Measurements from ENCODE around the gene RNF13. TPM values are rescaled to one million over a fixed set of nuclear protein-coding genes. Genes with fewer than 3 reads are reported as not detected.

RNF13 gene
- polyA plus RNA-seq, result 10 to 100 TPM; 23.7 to 31.3 TPM

- Histone ChIP-seq H3K27me3 (ENCODE audit: control insufficient read depth in 1 of 2, insufficient read depth in 2 of 2, low read length in 2 of 2) (no peaks in the 10 kb centered on the region), H3K36me3 (ENCODE audit: control insufficient read depth in 2 of 2, insufficient read depth in 2 of 2, low read length in 1 of 2) (no peaks in the 10 kb centered on the region), H3K4me3 (ENCODE audit: low read depth in 1 of 2, low read length in 2 of 2) (peak within 1 kb of the TSS; percentile 83 to 87), H3K9me3 (ENCODE audit: control insufficient read depth in 2 of 2, insufficient read depth in 1 of 2, low read depth in 1 of 2, low read length in 1 of 2) (no peaks in the 10 kb centered on the region), H3K27ac (ENCODE audit: low read depth in 2 of 2, low read length in 1 of 2) (peak within 1 kb of the TSS; percentile 99 to 100), H3K4me1 (ENCODE audit: control insufficient read depth in 2 of 2, insufficient read depth in 2 of 2, low read length in 1 of 2) (no peaks in the 10 kb centered on the region)
- WGBS, 2 donors, result 0% methylated on average over 56 of the region's 56 CpGs
Observed at GRCh38 chr3:149812606-149813366, at the start of gene RNF13. RNF13 (plus strand) TSS chr3:149813215; CDS start chr3:149846027, 32,812 bp downstream.

GRCh38 chr3:149763565-149764195 lies 49.3 kb upstream of the RNF13 start:
- no peaks in the 10 kb centered on the region for H3K27me3 ChIP-seq (ENCODE audit: control insufficient read depth in 1 of 2, insufficient read depth in 2 of 2, low read length in 2 of 2)
- H3K4me1 ChIP-seq (ENCODE audit: control insufficient read depth in 2 of 2, insufficient read depth in 2 of 2, low read length in 1 of 2), result no peaks in the 10 kb centered on the region
- H3K27ac ChIP-seq (ENCODE audit: low read depth in 2 of 2, low read length in 1 of 2), result no peak overlapping the region
- no peaks in the 10 kb centered on the region for H3K9me3 ChIP-seq (ENCODE audit: control insufficient read depth in 2 of 2, insufficient read depth in 1 of 2, low read depth in 1 of 2, low read length in 1 of 2)
- no peaks in the 10 kb centered on the region for H3K36me3 ChIP-seq (ENCODE audit: control insufficient read depth in 2 of 2, insufficient read depth in 2 of 2, low read length in 1 of 2)
- 67 to 76% methylated on average over 3 of the region's 3 CpGs for WGBS, 2 donors
- no peak overlapping the region for H3K4me3 ChIP-seq (ENCODE audit: low read depth in 1 of 2, low read length in 2 of 2)

GRCh38 chr3:149764302-149764701 lies 48.7 kb upstream of the RNF13 start:
- Histone ChIP-seq H3K4me3 (ENCODE audit: low read depth in 1 of 2, low read length in 2 of 2) (no peak overlapping the region), H3K27me3 (ENCODE audit: control insufficient read depth in 1 of 2, insufficient read depth in 2 of 2, low read length in 2 of 2) (no peaks in the 10 kb centered on the region), H3K4me1 (ENCODE audit: control insufficient read depth in 2 of 2, insufficient read depth in 2 of 2, low read length in 1 of 2) (no peaks in the 10 kb centered on the region), H3K27ac (ENCODE audit: low read depth in 2 of 2, low read length in 1 of 2) (no peak overlapping the region), H3K9me3 (ENCODE audit: control insufficient read depth in 2 of 2, insufficient read depth in 1 of 2, low read depth in 1 of 2, low read length in 1 of 2) (no peaks in the 10 kb centered on the region), H3K36me3 (ENCODE audit: control insufficient read depth in 2 of 2, insufficient read depth in 2 of 2, low read length in 1 of 2) (no peaks in the 10 kb centered on the region)
- WGBS, 2 donors, result 62 to 80% methylated on average over 1 of the region's 1 CpG

- Histone ChIP-seq H3K4me1 (ENCODE audit: control insufficient read depth in 2 of 2, insufficient read depth in 2 of 2, low read length in 1 of 2) (no peaks in the 10 kb centered on the region), H3K36me3 (ENCODE audit: control insufficient read depth in 2 of 2, insufficient read depth in 2 of 2, low read length in 1 of 2) (no peaks in the 10 kb centered on the region), H3K27ac (ENCODE audit: low read depth in 2 of 2, low read length in 1 of 2) (no peak overlapping the region), H3K9me3 (ENCODE audit: control insufficient read depth in 2 of 2, insufficient read depth in 1 of 2, low read depth in 1 of 2, low read length in 1 of 2) (no peaks in the 10 kb centered on the region), H3K27me3 (ENCODE audit: control insufficient read depth in 1 of 2, insufficient read depth in 2 of 2, low read length in 2 of 2) (no peaks in the 10 kb centered on the region), H3K4me3 (ENCODE audit: low read depth in 1 of 2, low read length in 2 of 2) (no peak overlapping the region)
- WGBS, 2 donors, result 61 to 70% methylated on average over 2 of the region's 2 CpGs
Observed at GRCh38 chr3:149765762-149766334, 47.2 kb upstream of the RNF13 start.

GRCh38 chr3:149767720-149768119 lies 45.3 kb upstream of the RNF13 start:
- H3K27me3 ChIP-seq (ENCODE audit: control insufficient read depth in 1 of 2, insufficient read depth in 2 of 2, low read length in 2 of 2), result no peaks in the 10 kb centered on the region
- H3K27ac ChIP-seq (ENCODE audit: low read depth in 2 of 2, low read length in 1 of 2), result no peak overlapping the region
- no peaks in the 10 kb centered on the region for H3K36me3 ChIP-seq (ENCODE audit: control insufficient read depth in 2 of 2, insufficient read depth in 2 of 2, low read length in 1 of 2)
- H3K4me1 ChIP-seq (ENCODE audit: control insufficient read depth in 2 of 2, insufficient read depth in 2 of 2, low read length in 1 of 2), result no peaks in the 10 kb centered on the region
- no peak overlapping the region for H3K4me3 ChIP-seq (ENCODE audit: low read depth in 1 of 2, low read length in 2 of 2)
- 82 to 88% methylated on average over 6 of the region's 6 CpGs for WGBS, 2 donors
- no peaks in the 10 kb centered on the region for H3K9me3 ChIP-seq (ENCODE audit: control insufficient read depth in 2 of 2, insufficient read depth in 1 of 2, low read depth in 1 of 2, low read length in 1 of 2)

GRCh38 chr3:149768704-149769103 lies 44.3 kb upstream of the RNF13 start:
- H3K36me3 ChIP-seq (ENCODE audit: control insufficient read depth in 2 of 2, insufficient read depth in 2 of 2, low read length in 1 of 2), result no peaks in the 10 kb centered on the region
- 88 to 90% methylated on average over 6 of the region's 6 CpGs for WGBS, 2 donors
- no peaks in the 10 kb centered on the region for H3K4me1 ChIP-seq (ENCODE audit: control insufficient read depth in 2 of 2, insufficient read depth in 2 of 2, low read length in 1 of 2)
- no peaks in the 10 kb centered on the region for H3K27me3 ChIP-seq (ENCODE audit: control insufficient read depth in 1 of 2, insufficient read depth in 2 of 2, low read length in 2 of 2)
- H3K9me3 ChIP-seq (ENCODE audit: control insufficient read depth in 2 of 2, insufficient read depth in 1 of 2, low read depth in 1 of 2, low read length in 1 of 2), result no peaks in the 10 kb centered on the region
- H3K4me3 ChIP-seq (ENCODE audit: low read depth in 1 of 2, low read length in 2 of 2), result no peak overlapping the region
- no peak overlapping the region for H3K27ac ChIP-seq (ENCODE audit: low read depth in 2 of 2, low read length in 1 of 2)

- Histone ChIP-seq H3K36me3 (ENCODE audit: control insufficient read depth in 2 of 2, insufficient read depth in 2 of 2, low read length in 1 of 2) (no peaks in the 10 kb centered on the region), H3K4me3 (ENCODE audit: low read depth in 1 of 2, low read length in 2 of 2) (no peak overlapping the region), H3K9me3 (ENCODE audit: control insufficient read depth in 2 of 2, insufficient read depth in 1 of 2, low read depth in 1 of 2, low read length in 1 of 2) (no peaks in the 10 kb centered on the region), H3K27me3 (ENCODE audit: control insufficient read depth in 1 of 2, insufficient read depth in 2 of 2, low read length in 2 of 2) (no peaks in the 10 kb centered on the region), H3K27ac (ENCODE audit: low read depth in 2 of 2, low read length in 1 of 2) (no peak overlapping the region), H3K4me1 (ENCODE audit: control insufficient read depth in 2 of 2, insufficient read depth in 2 of 2, low read length in 1 of 2) (no peaks in the 10 kb centered on the region)
- 85 to 92% methylated on average over 2 of the region's 2 CpGs for WGBS, 2 donors
Observed at GRCh38 chr3:149770246-149770645, 42.8 kb upstream of the RNF13 start.

- 55 to 57% methylated on average over 8 of the region's 8 CpGs for WGBS, 2 donors
- H3K36me3 ChIP-seq (ENCODE audit: control insufficient read depth in 2 of 2, insufficient read depth in 2 of 2, low read length in 1 of 2), result no peaks in the 10 kb centered on the region
- H3K27me3 ChIP-seq (ENCODE audit: control insufficient read depth in 1 of 2, insufficient read depth in 2 of 2, low read length in 2 of 2), result no peaks in the 10 kb centered on the region
- no peak overlapping the region for H3K27ac ChIP-seq (ENCODE audit: low read depth in 2 of 2, low read length in 1 of 2)
- H3K9me3 ChIP-seq (ENCODE audit: control insufficient read depth in 2 of 2, insufficient read depth in 1 of 2, low read depth in 1 of 2, low read length in 1 of 2), result no peaks in the 10 kb centered on the region
- no peaks in the 10 kb centered on the region for H3K4me1 ChIP-seq (ENCODE audit: control insufficient read depth in 2 of 2, insufficient read depth in 2 of 2, low read length in 1 of 2)
- H3K4me3 ChIP-seq (ENCODE audit: low read depth in 1 of 2, low read length in 2 of 2), result no peak overlapping the region
Observed at GRCh38 chr3:149771652-149772271, 41.3 kb upstream of the RNF13 start.

GRCh38 chr3:149772861-149773260 lies 40.2 kb upstream of the RNF13 start:
- H3K27me3 ChIP-seq (ENCODE audit: control insufficient read depth in 1 of 2, insufficient read depth in 2 of 2, low read length in 2 of 2), result no peaks in the 10 kb centered on the region
- WGBS, 2 donors, result 77 to 91% methylated on average over 2 of the region's 2 CpGs
- no peak overlapping the region for H3K27ac ChIP-seq (ENCODE audit: low read depth in 2 of 2, low read length in 1 of 2)
- H3K4me1 ChIP-seq (ENCODE audit: control insufficient read depth in 2 of 2, insufficient read depth in 2 of 2, low read length in 1 of 2), result no peaks in the 10 kb centered on the region
- H3K4me3 ChIP-seq (ENCODE audit: low read depth in 1 of 2, low read length in 2 of 2), result no peak overlapping the region
- H3K36me3 ChIP-seq (ENCODE audit: control insufficient read depth in 2 of 2, insufficient read depth in 2 of 2, low read length in 1 of 2), result no peaks in the 10 kb centered on the region
- H3K9me3 ChIP-seq (ENCODE audit: control insufficient read depth in 2 of 2, insufficient read depth in 1 of 2, low read depth in 1 of 2, low read length in 1 of 2), result no peaks in the 10 kb centered on the region

Measured in esophagus (tissue), 2 donors.